Esophagus squamous epithelium (tissue), 4 donors: ENCODE results near the gene UNC93A.

Experiments
- POLR2A ChIP-seq, 4 donors: fragments of 450-650 bp; IDR thresholded peaks; one replicate each; pipeline ENCODE4 v1.6.1; 2017; ENCODE audit warnings: antibody characterized with exemption in 4 of 4, mild to moderate bottlenecking in 4 of 4, moderate library complexity in 3 of 4
- TF ChIP-seq, protein P1 (sequence below), 6 experiments: fragments of 450-650 bp in 4 of 6; fragments of 200-600 bp in 2 of 6; sonication (generic) in 2 of 6; IDR thresholded peaks; one replicate each; pipeline ENCODE4 v1.5.1; 2016 to 2019; ENCODE audit warnings: antibody characterized with exemption in 6 of 6, mild to moderate bottlenecking in 4 of 6, moderate library complexity in 4 of 6

DNA sequence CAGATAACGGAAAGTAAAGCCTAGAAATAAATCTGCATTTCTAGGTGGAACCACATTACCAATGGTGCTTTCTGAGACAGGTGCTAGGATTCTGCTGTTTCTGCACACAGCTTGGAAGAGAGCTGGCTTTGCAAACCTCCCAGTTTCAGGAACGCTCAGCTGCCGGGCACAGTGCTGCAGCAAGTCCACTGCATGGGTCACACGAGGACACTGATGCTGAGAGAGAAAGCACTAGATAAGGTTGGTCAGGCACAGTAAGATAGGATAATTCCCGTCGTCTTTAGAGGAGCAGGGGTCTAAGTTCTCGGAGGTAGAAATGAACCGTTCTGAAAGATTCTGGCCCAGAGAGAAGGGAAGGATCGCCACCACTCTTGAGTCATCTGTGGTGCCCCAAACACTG, 11.0 kb downstream of the UNC93A start:
- TF ChIP-seq, protein P1, sequence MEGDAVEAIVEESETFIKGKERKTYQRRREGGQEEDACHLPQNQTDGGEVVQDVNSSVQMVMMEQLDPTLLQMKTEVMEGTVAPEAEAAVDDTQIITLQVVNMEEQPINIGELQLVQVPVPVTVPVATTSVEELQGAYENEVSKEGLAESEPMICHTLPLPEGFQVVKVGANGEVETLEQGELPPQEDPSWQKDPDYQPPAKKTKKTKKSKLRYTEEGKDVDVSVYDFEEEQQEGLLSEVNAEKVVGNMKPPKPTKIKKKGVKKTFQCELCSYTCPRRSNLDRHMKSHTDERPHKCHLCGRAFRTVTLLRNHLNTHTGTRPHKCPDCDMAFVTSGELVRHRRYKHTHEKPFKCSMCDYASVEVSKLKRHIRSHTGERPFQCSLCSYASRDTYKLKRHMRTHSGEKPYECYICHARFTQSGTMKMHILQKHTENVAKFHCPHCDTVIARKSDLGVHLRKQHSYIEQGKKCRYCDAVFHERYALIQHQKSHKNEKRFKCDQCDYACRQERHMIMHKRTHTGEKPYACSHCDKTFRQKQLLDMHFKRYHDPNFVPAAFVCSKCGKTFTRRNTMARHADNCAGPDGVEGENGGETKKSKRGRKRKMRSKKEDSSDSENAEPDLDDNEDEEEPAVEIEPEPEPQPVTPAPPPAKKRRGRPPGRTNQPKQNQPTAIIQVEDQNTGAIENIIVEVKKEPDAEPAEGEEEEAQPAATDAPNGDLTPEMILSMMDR (IDR thresholded peaks at IDR 0.05): no peak
- TF ChIP-seq POLR2A (IDR thresholded peaks at IDR 0.05): no peak
